HG03469 (cell line): ENCODE measurements around the gene ZNF83.
"Not testable (repeated sequence)": the region's sequence is repeated elsewhere in the genome, so short reads cannot be mapped to it uniquely, and the experiment has no call there.

Experiments used
- ATAC-seq: cut with Tn5 transposase; IDR thresholded peaks from one replicate; pipeline ENCODE4 v1.9.1; 2021; ENCODE audit warnings: mild to moderate bottlenecking, moderate library complexity, moderate number of reproducible peaks; ENCODE audit not compliant: unreplicated experiment

Gene ZNF83

GRCh38 chr19:52640916-52641315 lies 2.8 kb upstream of the ZNF83 start:
- ATAC-seq = no peak

GRCh38 chr19:52639996-52640395 lies 1.8 kb upstream of the ZNF83 start:
- no peak for ATAC-seq

GRCh38 chr19:52638601-52639000 lies 446 bp upstream of the ZNF83 start:
- ATAC-seq = no peak

GRCh38 chr19:52635786-52636570 lies 2.2 kb downstream of the ZNF83 start:
- ATAC-seq = no peak

DNA sequence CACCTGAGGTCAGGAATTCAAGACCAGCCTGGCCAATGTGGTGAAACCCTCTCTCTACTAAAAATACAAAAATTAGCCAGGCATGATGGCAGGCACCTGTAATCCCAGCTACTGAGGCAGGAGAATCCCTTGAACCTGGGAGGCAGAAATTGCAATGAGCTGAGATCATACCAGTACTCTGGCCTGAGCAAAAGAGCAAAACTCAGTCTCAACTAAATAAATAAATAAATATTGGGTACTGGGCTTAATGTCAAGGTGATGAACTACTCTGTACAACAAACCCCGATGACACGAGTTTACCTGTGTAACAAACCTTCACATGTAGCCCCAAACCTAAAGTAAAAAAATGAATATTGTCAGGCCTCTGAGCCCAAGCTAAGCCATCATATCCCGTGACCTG lies 10.7 kb downstream of the ZNF83 start:
- ATAC-seq = not testable (repeated sequence)

GRCh38 chr19:52626915-52627314 lies 11.2 kb downstream of the ZNF83 start:
- no peak for ATAC-seq

GRCh38 chr19:52622261-52622660 lies 15.9 kb downstream of the ZNF83 start:
- ATAC-seq = no peak

GRCh38 chr19:52621376-52621775 lies 16.8 kb downstream of the ZNF83 start:
- ATAC-seq = no peak

- no peak for ATAC-seq
These were observed 24.8 kb downstream of the ZNF83 start for GRCh38 chr19:52613299-52613906.

DNA sequence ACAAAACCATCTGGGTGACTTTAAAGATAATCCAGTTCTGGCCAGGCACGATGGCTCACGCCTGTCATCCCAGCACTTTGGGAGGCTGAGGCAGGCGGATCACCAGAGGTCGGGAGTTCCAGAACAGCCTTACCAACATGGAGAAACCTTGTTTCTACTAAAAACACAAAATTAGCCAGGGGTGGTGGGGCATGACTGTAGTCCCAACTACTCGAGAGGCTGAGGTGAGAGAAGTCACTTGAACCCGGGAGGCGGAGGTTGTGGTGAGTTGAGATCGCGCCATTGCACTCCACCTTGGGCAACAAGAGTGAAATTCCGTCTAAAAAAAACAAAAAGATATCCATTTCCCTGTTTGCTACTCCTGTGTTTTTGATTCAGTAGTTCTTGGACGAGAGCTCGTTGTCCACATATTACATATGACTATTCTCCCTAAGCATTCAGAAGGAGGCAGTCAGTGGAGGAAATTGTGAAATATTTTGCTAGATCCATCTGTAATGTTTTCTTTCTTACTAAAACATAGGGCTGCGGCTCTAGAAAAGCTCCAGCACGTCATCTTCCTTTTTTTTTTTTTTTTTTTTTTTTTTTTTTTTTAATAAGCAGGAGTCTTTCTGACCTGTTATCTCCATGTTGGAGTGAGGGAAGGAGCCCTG lies 34.5 kb downstream of the ZNF83 start:
- ATAC-seq = no peak

- no peak for ATAC-seq
These were observed 35.2 kb downstream of the ZNF83 start for GRCh38 chr19:52602941-52603340.

DNA sequence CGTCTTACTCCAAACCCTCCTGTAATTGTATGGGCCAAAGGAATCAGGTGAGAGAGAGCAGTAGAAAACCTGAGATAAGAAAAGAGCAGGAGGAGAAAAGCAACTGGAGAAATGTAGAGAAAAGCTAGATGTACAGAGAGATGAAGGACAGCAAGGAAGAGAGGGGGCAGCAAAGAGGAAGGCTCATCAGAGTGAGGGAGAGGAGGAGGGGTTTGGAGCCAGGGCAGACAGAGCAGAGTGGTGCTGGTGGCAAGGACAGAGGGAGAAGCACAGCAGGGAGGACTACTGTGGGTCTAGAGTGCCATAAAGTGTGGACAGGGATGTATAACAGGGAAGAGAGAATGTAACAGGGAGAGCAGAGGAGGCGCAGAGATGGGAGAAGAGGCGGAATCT lies 36.2 kb downstream of the ZNF83 start:
- ATAC-seq = not testable (repeated sequence)

DNA sequence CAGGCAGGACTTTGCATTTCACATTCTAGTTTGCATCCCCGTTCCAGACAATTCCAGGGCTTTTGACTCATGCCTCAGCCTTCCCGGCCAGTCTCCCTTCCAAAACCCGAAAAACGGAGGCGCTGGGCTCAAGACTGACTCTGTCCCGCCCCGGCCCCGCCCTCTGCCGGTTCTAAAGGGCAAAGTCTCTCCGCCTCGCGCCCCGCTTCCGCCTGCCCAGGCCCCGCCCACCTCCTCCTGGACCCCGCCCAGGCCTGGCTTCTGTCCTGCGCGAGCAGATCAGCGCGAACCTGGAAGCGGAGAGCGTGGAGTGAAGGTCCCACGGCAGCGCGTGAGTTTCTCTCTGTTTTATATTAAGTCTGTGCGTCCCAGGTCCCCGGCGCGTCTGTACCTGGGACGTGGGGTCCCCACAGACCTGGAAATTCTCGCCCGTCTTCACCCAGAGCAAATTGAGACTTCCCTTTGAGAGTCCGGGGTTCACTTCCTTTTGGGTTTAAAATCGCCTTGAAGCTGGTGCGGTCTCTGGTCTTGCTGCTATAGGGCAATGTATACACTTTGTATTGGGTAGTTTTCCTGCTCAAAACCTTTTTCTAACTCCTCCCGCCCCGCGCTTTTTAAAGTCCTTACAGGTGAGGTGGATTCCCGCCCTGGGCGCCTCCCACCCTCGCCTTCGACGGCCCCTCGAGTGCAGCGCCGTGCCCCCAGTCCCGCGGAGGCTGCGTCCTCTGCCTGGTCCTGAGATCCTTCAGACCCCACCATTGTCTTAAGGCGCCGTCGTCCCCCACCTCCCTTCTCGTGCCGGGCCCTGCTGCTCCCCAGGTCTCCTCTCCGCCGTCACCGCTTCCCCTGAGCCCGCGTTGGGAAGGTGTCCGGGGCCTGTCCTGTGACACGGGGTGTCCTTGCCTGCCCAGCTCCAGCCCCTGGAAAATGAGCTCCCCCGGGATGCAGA lies 36.9 kb downstream of the ZNF83 start:
- ATAC-seq = peak; percentile 48

- ATAC-seq = no peak
These were observed 37.5 kb downstream of the ZNF83 start for GRCh38 chr19:52600639-52601024.

GRCh38 chr19:52599241-52599640 lies 38.9 kb downstream of the ZNF83 start:
- ATAC-seq = no peak

- ATAC-seq = not testable (repeated sequence)
These were observed 44.7 kb downstream of the ZNF83 start for GRCh38 chr19:52593441-52593840.

GRCh38 chr19:52592301-52592700 lies 45.9 kb downstream of the ZNF83 start:
- ATAC-seq = no peak

GRCh38 chr19:52590728-52591127 lies 47.4 kb downstream of the ZNF83 start:
- ATAC-seq = no peak

DNA sequence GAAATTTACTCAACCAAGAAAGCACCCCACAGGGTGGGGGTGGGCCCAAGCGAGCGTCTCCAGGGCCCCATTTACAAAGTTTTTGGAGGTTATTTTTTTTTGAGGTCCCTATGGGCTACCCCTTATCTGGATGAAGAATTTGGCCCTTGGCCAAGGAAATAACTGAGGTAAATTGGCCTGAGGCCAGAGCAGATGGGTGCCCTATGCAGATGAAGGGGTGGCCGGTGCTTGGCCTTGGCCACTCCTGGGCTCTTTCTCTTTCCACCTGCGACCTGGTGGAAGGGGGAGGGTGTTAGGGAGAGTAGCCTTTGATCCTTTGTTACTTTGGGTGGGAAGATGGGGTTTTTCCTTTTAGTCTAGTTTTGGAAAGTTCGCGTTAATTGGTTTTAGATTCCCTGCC lies 52.6 kb downstream of the ZNF83 start:
- ATAC-seq = no peak

DNA sequence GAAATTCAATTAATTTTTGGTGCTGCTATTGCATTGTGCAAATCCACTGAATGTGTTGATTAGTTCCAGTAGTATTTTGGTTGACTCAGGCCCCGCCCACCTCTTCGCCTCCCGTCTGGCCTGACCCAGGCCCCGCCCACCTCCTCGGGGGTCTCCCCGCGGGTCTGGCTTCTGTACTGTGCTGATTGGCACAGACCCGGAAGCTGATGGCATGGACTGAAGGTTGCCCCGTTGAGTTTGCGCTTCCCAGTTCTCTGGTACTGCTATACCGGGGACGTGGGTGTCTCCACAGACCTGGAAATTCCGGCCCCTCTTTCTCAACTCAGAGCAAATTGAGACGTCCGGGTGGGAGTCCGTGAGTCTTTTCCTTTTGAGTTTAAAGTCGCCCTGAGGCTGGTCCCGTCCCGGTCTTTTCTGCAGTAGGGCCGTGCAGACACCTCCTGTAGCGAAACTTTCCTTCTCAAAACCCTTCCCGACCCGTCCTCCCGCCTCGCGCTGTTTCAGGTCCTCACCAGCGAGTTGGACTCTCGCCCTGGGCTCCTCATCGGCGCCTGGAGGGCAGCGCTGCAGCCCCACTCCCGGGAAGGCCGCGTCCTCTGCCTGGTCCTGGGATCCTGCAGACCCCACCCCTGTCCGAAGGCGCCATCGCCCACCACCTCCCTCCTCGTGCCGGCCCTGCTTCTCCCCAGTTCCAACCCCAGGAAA lies 53.3 kb downstream of the ZNF83 start:
- ATAC-seq = no peak
